SH-SY5Y (cell line): ENCODE data around the gene KLHL22.

Experiments used
- GATA2 ChIP-seq: IDR thresholded peaks from 2 replicates; pipeline ENCODE4 v1.6.1; 2011; ENCODE audit warnings: mild to moderate bottlenecking, low read depth, low read length
- GATA3 ChIP-seq: IDR thresholded peaks from 2 replicates; pipeline ENCODE4 v1.6.1; 2011; ENCODE audit warnings: low read depth, mild to moderate bottlenecking, low read length, moderate library complexity

KLHL22 gene

GRCh38 chr22:20437613-20438426 lies 57.8 kb downstream of the KLHL22 start, which contains the start of gene SCARF2:
SCARF2 (minus strand) TSS chr22:20437825; CDS start chr22:20437754, 71 bp downstream.
- TF ChIP-seq GATA3, result no peak
- TF ChIP-seq GATA2, result no peak

GRCh38 chr22:20436768-20437612 lies 58.6 kb downstream of the KLHL22 start:
- TF ChIP-seq GATA2, result no peak

- TF ChIP-seq GATA3 (no peak), GATA2 (no peak)
Measured at GRCh38 chr22:20436307-20436767, 59.3 kb downstream of the KLHL22 start.

GRCh38 chr22:20435436-20436306 lies 59.9 kb downstream of the KLHL22 start:
- TF ChIP-seq GATA2 (no peak), GATA3 (no peak)

- no peak for TF ChIP-seq GATA2
- TF ChIP-seq GATA3, result no peak
Measured at GRCh38 chr22:20434773-20435172, 60.8 kb downstream of the KLHL22 start.

- TF ChIP-seq GATA2 (no peak), GATA3 (no peak)
Measured at GRCh38 chr22:20434264-20434751, 61.3 kb downstream of the KLHL22 start.

- no peak for TF ChIP-seq GATA2
- TF ChIP-seq GATA3, result no peak
Measured at GRCh38 chr22:20433686-20434241, 61.8 kb downstream of the KLHL22 start.

GRCh38 chr22:20433191-20433590 lies 62.4 kb downstream of the KLHL22 start:
- TF ChIP-seq GATA2 (no peak), GATA3 (no peak)

GRCh38 chr22:20432244-20432686 lies 63.3 kb downstream of the KLHL22 start:
- no peak for TF ChIP-seq GATA2
- no peak for TF ChIP-seq GATA3

GRCh38 chr22:20431511-20432192 lies 63.9 kb downstream of the KLHL22 start:
- TF ChIP-seq GATA3 (no peak), GATA2 (no peak)

GRCh38 chr22:20430720-20431510 lies 64.7 kb downstream of the KLHL22 start:
- no peak for TF ChIP-seq GATA3
- TF ChIP-seq GATA2, result no peak

GRCh38 chr22:20430101-20430719 lies 65.4 kb downstream of the KLHL22 start:
- TF ChIP-seq GATA2 (no peak), GATA3 (no peak)
